Lung (tissue), 12 donors: Measurements from ENCODE around the gene HS6ST1. TPM values are rescaled to one million over a fixed set of nuclear protein-coding genes. Genes with fewer than 3 reads are reported as not detected.
"Not testable (repeated sequence)": the region's sequence is repeated elsewhere in the genome, so short reads cannot be mapped to it uniquely, and the experiment has no call there.

ENCODE experiments used
- ATAC-seq: fragments of 200-7000 bp; cut with Tn5 transposase; one replicate; pipeline ENCODE4 v1.9.1; 2020; ENCODE audit warnings: moderate number of reproducible peaks; ENCODE audit not compliant: insufficient read depth, low FRiP score
- DNase-seq, 3 donors: peaks; one replicate each; pipeline ENCODE4 v3.0.0-alpha.2; 2013 to 2017
- H3K27ac ChIP-seq, 2 donors: one replicate each; pipeline ENCODE4 v1.5.1; 2013; ENCODE audit warnings: mild to moderate bottlenecking in 2 of 2, moderate library complexity in 2 of 2, control low read depth in 1 of 2, inconsistent platforms in 1 of 2, low read depth in 1 of 2, low read length in 1 of 2
- H3K27me3 ChIP-seq, 3 donors: one replicate each; pipeline ENCODE4 v1.5.1; 2013; ENCODE audit warnings: low read length in 2 of 3; ENCODE audit not compliant: control insufficient read depth in 3 of 3, insufficient read depth in 3 of 3
- H3K36me3 ChIP-seq, 4 donors: one replicate each; pipeline ENCODE4 v1.5.1; 2013; ENCODE audit warnings: low read length in 4 of 4, mild to moderate bottlenecking in 1 of 4, moderate library complexity in 1 of 4; ENCODE audit not compliant: control insufficient read depth in 4 of 4, insufficient read depth in 4 of 4
- H3K4me1 ChIP-seq, 5 donors: one replicate each; pipeline ENCODE4 v1.5.1; 2013; ENCODE audit warnings: low read length in 5 of 5, mild to moderate bottlenecking in 2 of 5, moderate library complexity in 1 of 5; ENCODE audit not compliant: control insufficient read depth in 5 of 5, insufficient read depth in 5 of 5
- H3K4me3 ChIP-seq: one replicate; pipeline ENCODE4 v1.5.1; 2013; ENCODE audit warnings: mild to moderate bottlenecking, control low read depth, moderate library complexity
- H3K9ac ChIP-seq, 2 donors: one replicate each; pipeline ENCODE4 v1.5.1; 2013; ENCODE audit warnings: low read length in 2 of 2, control low read depth in 1 of 2; ENCODE audit not compliant: insufficient read depth in 1 of 2
- H3K9me3 ChIP-seq, 4 donors: one replicate each; pipeline ENCODE4 v1.5.1; 2013; ENCODE audit warnings: low read length in 3 of 4, mild to moderate bottlenecking in 1 of 4, moderate library complexity in 1 of 4; ENCODE audit not compliant: control insufficient read depth in 4 of 4, insufficient read depth in 3 of 4
- WGBS, 2 donors: extraction: QIAGEN DNeasy Blood & Tissue Kit; methylation state at CpG; one replicate each; pipeline ENCODE4 v1.1.7; 2013; 5-methylcytosine and 5-hydroxymethylcytosine counted together
- polyA plus RNA-seq, 2 donors: library from polyadenylated mRNA; stranded (reverse); fragments of 200-250 nt; gene quantifications; one replicate each; pipeline ENCODE4 v1.2.1, GENCODE V29; 2013
- total RNA-seq, 2 donors: library from RNA; depleted of rRNA in 1 of 2; stranded (reverse); fragments of >200 nt in 1 of 2; gene quantifications; one replicate each; pipeline ENCODE4 v1.2.1, GENCODE V29; 2014 to 2021
- TF ChIP-seq, protein P1 (sequence below): IDR thresholded peaks from 2 replicates; pipeline ENCODE4 v1.5.1; 2012; ENCODE audit warnings: mild to moderate bottlenecking; ENCODE audit errors: control extremely low read depth, extremely low read depth
- donor health status: control.
- donor health status: control.
- donor health status: Bipolar disorder and iron deficiency.
- donor health status: healthy.
- donor health status: DM: yes; HTN: yes; CAD: no.

Gene HS6ST1
- total and polyA plus RNA-seq, 4 donors, result 15.1 to 37.7 (median 29.1) TPM

DNA sequence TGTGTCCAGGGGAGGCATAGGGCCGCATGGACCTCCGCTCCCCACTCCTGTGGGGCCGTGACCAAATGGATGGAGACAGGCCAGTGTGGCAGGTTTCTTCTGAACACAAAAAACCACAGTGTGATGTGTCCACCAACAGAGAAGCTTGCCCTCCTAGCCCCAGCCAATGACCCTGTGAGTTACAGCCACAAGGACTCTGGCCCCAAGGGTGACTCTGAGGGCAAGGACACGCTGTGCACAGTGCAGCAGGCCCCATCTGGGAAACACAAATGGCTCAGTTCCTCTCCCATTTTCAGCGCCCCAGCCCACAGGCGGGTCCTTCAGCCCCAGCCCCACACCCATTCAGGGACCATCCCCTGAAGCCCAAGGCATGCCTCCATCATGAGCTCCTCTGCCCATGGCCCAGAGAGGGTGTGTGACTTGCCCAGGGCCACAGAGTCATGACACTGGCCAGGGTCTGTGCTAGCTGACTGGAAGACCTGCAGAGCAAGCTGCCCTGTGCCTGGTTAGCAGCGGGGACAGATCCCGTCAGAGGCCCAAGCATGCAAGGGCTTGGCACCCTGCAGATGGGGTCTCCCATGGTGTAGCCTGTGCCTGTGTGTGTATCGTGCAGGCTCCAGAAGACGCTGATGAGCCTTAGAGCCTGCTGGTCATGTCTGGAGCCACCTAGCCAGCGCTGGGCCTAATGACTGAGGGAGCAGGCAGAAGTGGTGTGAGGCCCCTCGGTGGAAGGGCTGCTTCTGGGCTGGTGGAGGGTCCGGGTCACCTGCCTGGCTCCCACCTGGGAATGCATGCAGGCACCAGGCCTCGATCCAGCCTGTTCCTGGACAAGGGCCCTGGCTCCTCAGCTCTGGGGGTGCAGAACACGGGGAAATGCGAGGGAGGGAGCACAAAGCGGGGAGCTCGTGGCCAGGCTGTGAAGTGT, 47.7 kb downstream of the HS6ST1 start:
- TF ChIP-seq, protein P1, sequence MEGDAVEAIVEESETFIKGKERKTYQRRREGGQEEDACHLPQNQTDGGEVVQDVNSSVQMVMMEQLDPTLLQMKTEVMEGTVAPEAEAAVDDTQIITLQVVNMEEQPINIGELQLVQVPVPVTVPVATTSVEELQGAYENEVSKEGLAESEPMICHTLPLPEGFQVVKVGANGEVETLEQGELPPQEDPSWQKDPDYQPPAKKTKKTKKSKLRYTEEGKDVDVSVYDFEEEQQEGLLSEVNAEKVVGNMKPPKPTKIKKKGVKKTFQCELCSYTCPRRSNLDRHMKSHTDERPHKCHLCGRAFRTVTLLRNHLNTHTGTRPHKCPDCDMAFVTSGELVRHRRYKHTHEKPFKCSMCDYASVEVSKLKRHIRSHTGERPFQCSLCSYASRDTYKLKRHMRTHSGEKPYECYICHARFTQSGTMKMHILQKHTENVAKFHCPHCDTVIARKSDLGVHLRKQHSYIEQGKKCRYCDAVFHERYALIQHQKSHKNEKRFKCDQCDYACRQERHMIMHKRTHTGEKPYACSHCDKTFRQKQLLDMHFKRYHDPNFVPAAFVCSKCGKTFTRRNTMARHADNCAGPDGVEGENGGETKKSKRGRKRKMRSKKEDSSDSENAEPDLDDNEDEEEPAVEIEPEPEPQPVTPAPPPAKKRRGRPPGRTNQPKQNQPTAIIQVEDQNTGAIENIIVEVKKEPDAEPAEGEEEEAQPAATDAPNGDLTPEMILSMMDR, result no peak
- no peak overlapping the region for H3K9ac ChIP-seq
- no peak overlapping the region for H3K27ac ChIP-seq
- ATAC-seq (no peak), DNase-seq (no peak)
- peaks cover 0 to 7% (median 3%) of the 10 kb centered on the region in 4 donors for H3K9me3 ChIP-seq
- no peak overlapping the region for H3K4me3 ChIP-seq
- H3K27me3 ChIP-seq, result no peaks in the 10 kb centered on the region
- WGBS, 2 donors, result 93% methylated on average over 18 of the region's 18 CpGs
- peaks cover 0 to 22% (median 10%) of the 10 kb centered on the region in 4 donors for H3K36me3 ChIP-seq
- H3K4me1 ChIP-seq, result peaks cover 0 to 13% (median 5%) of the 10 kb centered on the region in 5 donors

DNA sequence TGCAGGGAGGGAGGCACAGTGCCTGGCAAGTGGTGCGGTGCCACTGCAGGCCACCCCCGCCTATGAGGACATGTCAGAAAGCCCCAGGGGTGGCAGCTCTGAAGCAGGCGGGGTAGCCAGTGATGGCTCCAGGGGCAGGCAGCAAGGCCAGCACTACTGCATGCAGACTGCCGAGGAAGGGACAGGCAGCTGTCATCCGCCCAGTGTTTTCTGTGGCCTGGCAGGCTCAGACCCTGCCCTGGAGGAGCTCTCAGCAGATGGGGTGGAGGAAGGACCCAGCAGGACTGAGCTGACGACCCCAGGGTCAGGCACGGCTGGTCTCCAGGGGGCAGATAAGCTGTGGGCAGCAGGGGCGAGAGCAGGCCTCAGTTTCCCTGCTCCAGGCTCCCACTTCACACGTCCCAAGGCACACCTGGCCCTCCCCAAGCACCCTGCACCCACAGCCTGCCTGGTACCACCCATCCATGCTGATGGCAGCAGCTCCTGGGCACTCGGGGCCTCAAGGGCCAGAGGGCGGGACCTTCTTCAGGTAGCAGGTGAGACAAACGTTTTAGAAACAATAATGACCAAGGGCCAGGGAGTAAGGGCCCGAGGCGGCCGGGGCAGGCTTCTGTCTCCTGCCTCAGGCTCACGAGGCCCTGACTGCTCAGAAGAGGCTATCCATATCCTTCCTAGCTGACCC, 48.5 kb downstream of the HS6ST1 start:
- H3K27ac ChIP-seq, result no peak overlapping the region
- DNase-seq, result no peak
- no peak overlapping the region for H3K4me3 ChIP-seq
- TF ChIP-seq, protein P1, result no peak
- no peak for ATAC-seq
- no peak overlapping the region for H3K9ac ChIP-seq
- H3K4me1 ChIP-seq, result peaks cover 0 to 13% (median 5%) of the 10 kb centered on the region in 5 donors
- H3K27me3 ChIP-seq, result no peaks in the 10 kb centered on the region
- 87 to 92% methylated on average over 15 to 16 of the region's 16 CpGs for WGBS, 2 donors
- peaks cover 0 to 7% (median 0%) of the 10 kb centered on the region in 4 donors for H3K9me3 ChIP-seq
- H3K36me3 ChIP-seq, result peaks cover 0 to 14% (median 5%) of the 10 kb centered on the region in 4 donors

DNA sequence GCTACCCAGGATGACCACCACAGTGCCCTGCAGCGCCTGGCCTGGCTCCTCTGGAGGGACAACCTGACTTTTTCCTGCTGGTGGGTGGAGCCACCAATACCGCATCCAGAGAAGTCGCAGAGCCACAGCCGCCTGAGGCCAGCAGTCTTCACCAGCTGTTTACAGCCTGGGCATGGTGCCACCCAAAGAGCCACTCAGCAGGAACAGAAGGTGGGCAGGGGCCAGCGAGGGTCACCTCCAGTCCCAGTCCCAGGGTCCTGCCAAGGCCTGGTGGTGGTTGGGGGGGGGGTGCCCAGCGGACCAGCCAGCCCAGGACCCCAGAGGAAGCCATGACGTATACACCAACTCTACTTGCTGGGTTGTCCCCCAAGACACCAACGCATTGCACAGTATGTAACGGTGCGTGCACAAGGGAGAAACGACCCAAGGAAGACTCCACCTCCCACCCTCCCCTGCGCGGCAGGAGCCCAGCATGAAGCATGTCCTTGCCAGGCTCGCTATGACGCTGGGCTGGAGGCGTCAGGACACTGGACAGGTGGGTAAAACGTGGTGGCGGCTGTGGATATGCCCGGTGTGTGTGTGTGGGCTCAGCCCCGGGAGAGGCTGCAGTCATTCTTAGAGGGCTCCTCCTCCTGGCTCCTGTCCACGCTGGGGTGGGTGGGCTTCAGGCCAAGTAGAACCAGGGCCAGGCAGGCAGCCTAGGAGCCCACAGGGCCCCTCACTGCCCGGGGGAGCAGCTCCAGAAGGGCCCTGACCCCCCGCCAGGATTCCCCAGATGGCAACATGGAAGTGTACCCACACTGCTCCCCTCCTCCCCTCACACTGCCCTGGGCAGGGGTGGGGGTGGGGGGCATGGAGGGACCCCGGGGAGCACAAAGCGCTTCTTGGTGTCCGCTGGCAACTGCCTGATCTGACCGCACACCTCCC, 49.3 kb downstream of the HS6ST1 start:
- peak; percentile 46 to 58 (median 56) for DNase-seq
- H3K4me3 ChIP-seq, result no peak overlapping the region

DNA sequence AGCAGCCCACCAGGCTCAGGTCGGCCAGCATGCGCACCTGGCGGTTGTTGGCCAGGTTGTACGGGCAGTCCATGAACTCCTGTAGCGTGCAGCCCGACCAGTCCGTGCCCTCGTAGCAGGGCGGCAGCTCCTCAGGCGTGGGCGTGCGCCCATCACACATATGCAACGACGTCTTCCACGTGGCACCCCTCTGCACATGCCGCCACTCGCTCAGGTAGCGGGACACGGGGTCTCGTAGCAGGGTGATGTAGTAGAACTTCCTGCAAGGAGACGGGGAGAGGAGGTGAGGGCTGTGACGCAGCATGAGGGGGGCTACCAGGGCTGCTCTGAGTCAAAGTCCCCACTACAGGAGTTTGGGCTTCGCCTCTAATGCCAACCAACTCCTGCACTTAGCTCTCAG, 50.1 kb downstream of the HS6ST1 start:
- H3K36me3 ChIP-seq, ATAC-seq, H3K9ac ChIP-seq, H3K27me3 ChIP-seq, DNase-seq, H3K27ac ChIP-seq, H3K4me3 ChIP-seq, H3K9me3 ChIP-seq: not testable (repeated sequence)
- peaks cover 0 to 11% (median 5%) of the 10 kb centered on the region in 5 donors for H3K4me1 ChIP-seq
- 93 to 94% methylated on average over 20 of the region's 23 CpGs for WGBS, 2 donors

More for the DNA sequence above, 49.3 kb downstream of the HS6ST1 start:
- no peak for ATAC-seq
- Histone ChIP-seq H3K9me3 (peaks cover 0 to 3% (median 0%) of the 10 kb centered on the region in 4 donors), H3K27me3 (no peaks in the 10 kb centered on the region), H3K27ac (no peak overlapping the region), H3K9ac (no peak overlapping the region), H3K36me3 (peaks cover 0 to 7% (median 5%) of the 10 kb centered on the region in 4 donors), H3K4me1 (peaks cover 0 to 13% (median 5%) of the 10 kb centered on the region in 5 donors)
- TF ChIP-seq, protein P1, result no peak
- WGBS, 2 donors, result 90 to 94% methylated on average over 26 to 27 of the region's 27 CpGs

DNA sequence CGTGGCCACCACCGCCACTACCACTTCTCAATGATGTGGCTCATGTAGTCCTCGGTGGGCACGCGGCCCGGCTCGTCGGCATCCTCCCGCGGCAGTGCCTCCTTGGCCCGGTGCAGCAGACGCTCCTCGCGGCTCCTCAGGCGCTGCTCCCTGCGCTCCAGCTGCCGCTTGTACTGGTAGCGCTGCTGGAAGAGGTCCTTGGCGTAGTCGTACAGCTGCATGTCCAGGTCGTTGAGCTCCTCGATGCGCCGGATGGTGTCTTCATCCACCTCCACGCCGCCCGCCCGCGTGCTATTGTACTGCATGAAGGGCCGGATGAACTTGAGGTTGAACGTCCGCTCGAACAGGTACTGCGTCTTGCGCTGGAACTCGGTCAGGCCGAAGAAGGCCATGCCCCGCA, 50.5 kb downstream of the HS6ST1 start:
- H3K27ac ChIP-seq, H3K4me1 ChIP-seq, ATAC-seq, H3K27me3 ChIP-seq, H3K9me3 ChIP-seq, H3K4me3 ChIP-seq, H3K9ac ChIP-seq, DNase-seq, H3K36me3 ChIP-seq: not testable (repeated sequence)
- 96% methylated on average over 36 to 37 of the region's 38 CpGs for WGBS, 2 donors
